K562 (cell line): ENCODE measurements around the gene NPTXR. TPM values are rescaled to one million over a fixed set of nuclear protein-coding genes. Genes with fewer than 3 reads are reported as not detected.

Experiments
- BRD9 ChIP-seq: fragments of 450-650 bp; IDR thresholded peaks from 2 replicates; pipeline ENCODE4 v1.6.1; 2018; ENCODE audit warnings: low read depth; ENCODE audit not compliant: partially characterized antibody
- CBX1 ChIP-seq: sonication (generic); IDR thresholded peaks from 2 replicates; pipeline ENCODE4 v1.6.1; 2016; ENCODE audit warnings: antibody characterized with exemption, low read depth, mild to moderate bottlenecking
- CTCFL ChIP-seq: IDR thresholded peaks from 2 replicates; pipeline ENCODE4 v1.6.1; 2011; ENCODE audit warnings: borderline replicate concordance, low read depth, mild to moderate bottlenecking, moderate library complexity, low read length; ENCODE audit not compliant: insufficient read depth, poor library complexity, severe bottlenecking
- E4F1 ChIP-seq: fragments of 250-450 bp; sonication (Bioruptor Pico); IDR thresholded peaks from 2 replicates; pipeline ENCODE4 v1.5.0; 2021; ENCODE audit warnings: mild to moderate bottlenecking, borderline replicate concordance
- FIP1L1 ChIP-seq: fragments of 200-400 bp; formaldehyde crosslinking; IDR thresholded peaks from 2 replicates; pipeline ENCODE4 v1.6.1; 2018; ENCODE audit warnings: mild to moderate bottlenecking, low read depth, low read length; ENCODE audit not compliant: poor library complexity, severe bottlenecking
- GTF2F1 ChIP-seq: IDR thresholded peaks from 2 replicates; pipeline ENCODE4 v1.6.1; 2011; ENCODE audit warnings: low read depth, low read length, improper control_type of control experiment
- HDAC3 ChIP-seq: fragments of 450-650 bp; IDR thresholded peaks from 2 replicates; pipeline ENCODE4 v1.6.1; 2018; ENCODE audit warnings: borderline replicate concordance, mild to moderate bottlenecking, moderate library complexity; ENCODE audit not compliant: partially characterized antibody
- HNRNPH1 ChIP-seq: fragments of 200-400 bp; formaldehyde crosslinking; optimal IDR thresholded peaks from 2 replicates; pipeline ENCODE3; 2017; ENCODE audit warnings: low read depth, mild to moderate bottlenecking, low read length, moderate library complexity
- KDM5B ChIP-seq: fragments of 200-600 bp; sonication (generic); IDR thresholded peaks from 2 replicates; pipeline ENCODE4 v1.6.1; 2012; ENCODE audit warnings: low read depth, mild to moderate bottlenecking, moderate library complexity, low read length, control low read depth, inconsistent platforms; ENCODE audit not compliant: insufficient replicate concordance
- MLX ChIP-seq, 2 experiments: fragments of 450-650 bp in 1 of 2; sonication (generic) in 1 of 2; formaldehyde crosslinking; conservative IDR thresholded peaks; 2 replicates each; pipeline versions ENCODE4 v1.4.0 to v1.8.1; 2020 to 2022; ENCODE audit warnings: mild to moderate bottlenecking in 1 of 2, missing genetic modification reagents in 1 of 2
- NR2C2 ChIP-seq, 2 experiments: fragments of 200-800 bp in 1 of 2; sonication (Bioruptor generic) in 1 of 2; sonication (generic) in 1 of 2; formaldehyde crosslinking in 1 of 2; IDR thresholded peaks; 2 replicates each; pipeline versions ENCODE4 v1.6.1 to v1.8.0; 2016 to 2022; ENCODE audit warnings: mild to moderate bottlenecking in 1 of 2, missing compliant biosample characterization in 1 of 2, missing genetic modification characterization in 1 of 2, missing genetic modification reagents in 1 of 2
- PHF8 ChIP-seq: fragments of 200-600 bp; sonication (generic); IDR thresholded peaks from 2 replicates; pipeline ENCODE4 v1.6.1; 2012; ENCODE audit warnings: mixed run types, mild to moderate bottlenecking, inconsistent platforms, low read length, moderate library complexity, borderline replicate concordance
- SFPQ ChIP-seq: fragments of 200-400 bp; formaldehyde crosslinking; IDR thresholded peaks from 2 replicates; pipeline ENCODE4 v1.6.1; 2017; ENCODE audit warnings: mild to moderate bottlenecking, low read depth, low read length, moderate library complexity
- XRCC5 ChIP-seq: fragments of 200-400 bp; formaldehyde crosslinking; IDR thresholded peaks from 2 replicates; pipeline ENCODE4 v1.6.1; 2017; ENCODE audit warnings: low read depth, mild to moderate bottlenecking, low read length
- ZNF224 ChIP-seq: sonication (generic); formaldehyde crosslinking; IDR thresholded peaks from 2 replicates; pipeline ENCODE4 v1.8.0; 2022; ENCODE audit warnings: mild to moderate bottlenecking, missing genetic modification reagents
- ZNF280B ChIP-seq: fragments of 250-450 bp; sonication (Bioruptor Pico); IDR thresholded peaks from 2 replicates; pipeline ENCODE4 v1.5.1; 2021; ENCODE audit warnings: mild to moderate bottlenecking
- ZNF347 ChIP-seq: fragments of 450-650 bp; formaldehyde crosslinking; IDR thresholded peaks from 2 replicates; pipeline ENCODE4 v1.4.0; 2020; ENCODE audit warnings: low read depth, mild to moderate bottlenecking, moderate library complexity
- polyA plus RNA-seq, 8 experiments: library from polyadenylated mRNA; depleted of rRNA in 4 of 8; stranded (reverse) in 5 of 8; unstranded in 3 of 8; fragments of >200 nt; fragmentation: Nextera tagmentation in 2 of 8; fragmentation: Illumina TruSeq in 1 of 8; extraction: Ambion mirVana in 2 of 8; extraction: Trizol in 1 of 8; gene quantifications; 2 replicates each; pipeline versions ENCODE4 v1.2.1 to v1.2.3, GENCODE V29; 2011 to 2014; ENCODE audit warnings: inconsistent platforms in 1 of 8, missing spikeins in 1 of 8
- total RNA-seq, 7 experiments: library from RNA; depleted of rRNA in 6 of 7; stranded (reverse); fragments of >200 nt in 6 of 7; fragmentation: Illumina TruSeq in 2 of 7; extraction: Trizol in 2 of 7; gene quantifications; 2 replicates each; pipeline versions ENCODE4 v1.2.1 to v1.2.3, GENCODE V29; 2011 to 2021; ENCODE audit warnings: low replicate concordance in 1 of 7

The NPTXR gene
- total and polyA plus RNA-seq, 9 of the 15 experiments (the other 6 are each of a cell fraction or from before 2014, with no cell fraction given) = 0.01 to 3.1 (median 1.1) TPM

- TF ChIP-seq ZNF347 = no peak
- no peak for TF ChIP-seq ZNF224 (CRISPR knock-in tag)
- TF ChIP-seq ZNF280B (CRISPR knock-in tag) = no peak
- no peak for TF ChIP-seq GTF2F1
- no peak for TF ChIP-seq SFPQ
- peak; percentile 24 for TF ChIP-seq KDM5B
- no peak for TF ChIP-seq FIP1L1
- peak; percentile 19 for TF ChIP-seq CTCFL
- TF ChIP-seq PHF8 = peak; percentile 44; the same call in 1 of the 2 replicates
- no peak for TF ChIP-seq HDAC3
- no peak for TF ChIP-seq CBX1
- no peak for TF ChIP-seq MLX (CRISPR knock-in tag; conservative IDR thresholded peaks at IDR 0.05)
- no peak for TF ChIP-seq NR2C2 (CRISPR knock-in tag; IDR thresholded peaks at IDR 0.05)
- TF ChIP-seq NR2C2 (tag; IDR thresholded peaks at IDR 0.05) = no peak
- no peak for TF ChIP-seq BRD9
- no peak for TF ChIP-seq E4F1 (CRISPR knock-in tag)
- no peak for TF ChIP-seq HNRNPH1
- TF ChIP-seq XRCC5 = no peak
These were observed at the start of gene NPTXR (continued) for GRCh38 chr22:38843657-38844314.
